HL-60 (cell line): ENCODE data around the gene KCNN4.
"Not testable (repeated sequence)": the region's sequence is repeated elsewhere in the genome, so short reads cannot be mapped to it uniquely, and the experiment has no call there.

Source experiments
- CTCF ChIP-seq: IDR thresholded peaks from one replicate; pipeline ENCODE4 v1.5.1; 2011; ENCODE audit warnings: low read length, control low read depth, inconsistent platforms; ENCODE audit not compliant: insufficient read depth
- POLR2AphosphoS5 ChIP-seq: IDR thresholded peaks from 2 replicates; pipeline ENCODE4 v1.6.1; 2012; ENCODE audit warnings: low read depth

- not testable (repeated sequence) for TF ChIP-seq CTCF, POLR2AphosphoS5
These were observed 36.7 kb upstream of the KCNN4 start for GRCh38 chr19:43817454-43817853.
